Ovary (tissue), 9 donors: ENCODE data around the gene ZNF532. TPM values are rescaled to one million over a fixed set of nuclear protein-coding genes. Genes with fewer than 3 reads are reported as not detected.

Experiments used
- DNase-seq, 5 donors: peaks; one replicate each; pipeline ENCODE4 v3.0.0-alpha.2; 2019 to 2020
- H3K27ac ChIP-seq, 2 donors: fragments of 200-600 bp; one replicate each; pipeline versions ENCODE4 v1.5.1 to v1.8.0; 2019 to 2022
- H3K27me3 ChIP-seq: fragments of 200-600 bp; one replicate; pipeline ENCODE4 v1.8.0; 2022
- H3K36me3 ChIP-seq: fragments of 200-600 bp; sonication (generic); one replicate; pipeline ENCODE4 v1.5.1; 2019
- H3K4me1 ChIP-seq: one replicate; pipeline ENCODE4 v1.8.1; 2013; ENCODE audit warnings: mild to moderate bottlenecking, moderate library complexity; ENCODE audit not compliant: insufficient read depth
- H3K4me3 ChIP-seq: fragments of 200-600 bp; sonication (generic); one replicate; pipeline ENCODE4 v1.5.1; 2017
- H3K9me3 ChIP-seq, 2 donors: fragments of 200-600 bp in 1 of 2; sonication (generic) in 1 of 2; one replicate each; pipeline versions ENCODE4 v1.5.1 to v1.8.1; 2013 to 2019; ENCODE audit warnings: mild to moderate bottlenecking in 1 of 2, moderate library complexity in 1 of 2
- CTCF ChIP-seq, 3 donors: fragments of 450-650 bp in 2 of 3; fragments of 200-600 bp in 1 of 3; IDR thresholded peaks; one replicate each; pipeline versions ENCODE4 v1.5.1 to v1.8.0; 2016 to 2022; ENCODE audit warnings: antibody characterized with exemption in 3 of 3, mild to moderate bottlenecking in 1 of 3
- EP300 ChIP-seq: sonication (generic); formaldehyde crosslinking; IDR thresholded peaks from one replicate; pipeline ENCODE4 v1.6.1; 2017; ENCODE audit warnings: antibody characterized with exemption
- POLR2A ChIP-seq: fragments of 450-650 bp; IDR thresholded peaks from one replicate; pipeline ENCODE4 v1.6.1; 2017; ENCODE audit warnings: antibody characterized with exemption, mild to moderate bottlenecking, moderate library complexity
- WGBS, 3 donors: extraction: QIAGEN DNeasy Blood & Tissue Kit in 1 of 3; methylation state at CpG; one replicate each; pipeline versions ENCODE4 v1.1.5 to v1.1.7; 2013 to 2017; 5-methylcytosine and 5-hydroxymethylcytosine counted together
- intact Hi-C, 4 donors: fragments of 100-400 bp; cut with DNase I; formaldehyde crosslinking; loops; one replicate each; pipeline versions ENCODE4 v1.11.0 to v1.15.1; 2022 to 2023
- polyA plus RNA-seq, 2 donors: library from polyadenylated mRNA; stranded (reverse); fragments of 200-250 nt in 1 of 2; fragments of 350-450 nt in 1 of 2; fragmentation: Illumina TruSeq in 1 of 2; extraction: RNeasy Lipid Tissue Mini Kit (QIAGEN cat#74804) in 1 of 2; gene quantifications; one replicate each; pipeline ENCODE4 v1.2.3, GENCODE V29; 2013 to 2014
- total RNA-seq, 7 donors: library from RNA; depleted of rRNA in 2 of 7; stranded (reverse); fragments of >200 nt in 2 of 7; fragmentation: NEBNext Ultra II Directional in 3 of 7; extraction: Animal tissue kit (Norgen Biotek cat#: 25700) in 3 of 7; gene quantifications; one replicate each; pipeline versions ENCODE4 v1.1.0 to v1.2.4, GENCODE V29; 2016 to 2023
- donor health status: DM: no; HTN: no; CAD: no; lungs with moderate emphysema.
- donor health status: DM: no; HTN: no; CAD: no.
- donor health status: Bipolar disorder and iron deficiency.
- donor health status: DM: yes; HTN: yes; CAD: no.
- donor health status: DM: no; HTN: no; CAD: no.
- donor health status: DM: yes; HTN: yes; CAD: no.

ZNF532 gene
- total and polyA plus RNA-seq, 9 donors = 40.5 to 162 (median 101) TPM

- peak in 1 of 5 donors; percentile 27 for DNase-seq
- Histone ChIP-seq H3K4me3 (no peak overlapping the region), H3K36me3 (no peaks in the 10 kb centered on the region), H3K27ac (no peak overlapping the region), H3K9me3 (no peaks in the 10 kb centered on the region), H3K4me1 (peaks cover 4% of the 10 kb centered on the region), H3K27me3 (no peaks in the 10 kb centered on the region)
- no peak for TF ChIP-seq EP300
- TF ChIP-seq CTCF (IDR thresholded peaks at IDR 0.05) = no peak
- no peak for TF ChIP-seq POLR2A
- 72 to 95% (median 92%) methylated on average over 4 of the region's 4 CpGs for WGBS, 3 donors
- intact Hi-C loops = no loop called here
Measured at GRCh38 chr18:58955738-58956137, 91.1 kb downstream of the ZNF532 start.

- intact Hi-C loops = no loop called here
- WGBS, 3 donors = 91 to 95% (median 95%) methylated on average over 3 of the region's 3 CpGs
- Histone ChIP-seq H3K27ac (no peak overlapping the region), H3K36me3 (no peaks in the 10 kb centered on the region), H3K9me3 (no peaks in the 10 kb centered on the region), H3K27me3 (no peaks in the 10 kb centered on the region), H3K4me1 (peaks cover under 1% of the 10 kb centered on the region), H3K4me3 (no peak overlapping the region)
- no peak for DNase-seq
- no peak for TF ChIP-seq POLR2A
- no peak for TF ChIP-seq CTCF (IDR thresholded peaks at IDR 0.05)
- TF ChIP-seq EP300 = no peak
Measured at GRCh38 chr18:58958628-58959027, 94.0 kb downstream of the ZNF532 start.

GRCh38 chr18:58960508-58960907, 95.8 kb downstream of the ZNF532 start:
- Histone ChIP-seq H3K4me1 (no peaks in the 10 kb centered on the region), H3K9me3 (no peaks in the 10 kb centered on the region), H3K36me3 (no peaks in the 10 kb centered on the region), H3K27me3 (no peaks in the 10 kb centered on the region), H3K4me3 (no peak overlapping the region), H3K27ac (no peak overlapping the region)
- TF ChIP-seq EP300 = no peak
- no peak for TF ChIP-seq CTCF (IDR thresholded peaks at IDR 0.05)
- TF ChIP-seq POLR2A = no peak
- intact Hi-C loops = no loop called here
- DNase-seq = no peak
- WGBS, 3 donors = 96 to 97% (median 96%) methylated on average over 1 of the region's 1 CpG

- no peak for DNase-seq
Measured at GRCh38 chr18:58960946-58961722, 96.5 kb downstream of the ZNF532 start.

More at GRCh38 chr18:58960946-58961722, 96.5 kb downstream of the ZNF532 start:
- Histone ChIP-seq H3K4me1 (no peaks in the 10 kb centered on the region), H3K4me3 (no peak overlapping the region), H3K27me3 (no peaks in the 10 kb centered on the region), H3K9me3 (no peaks in the 10 kb centered on the region), H3K27ac (no peak overlapping the region), H3K36me3 (no peaks in the 10 kb centered on the region)
- WGBS, 3 donors = 92 to 93% (median 92%) methylated on average over 14 of the region's 14 CpGs
- intact Hi-C loops = no loop called here
- TF ChIP-seq EP300 (no peak), CTCF (IDR thresholded peaks at IDR 0.05) (no peak), POLR2A (no peak)
